Testis (tissue), 2 donors: ENCODE measurements around the gene ADD1.

ENCODE experiments used
- POLR2A ChIP-seq: fragments of 450-650 bp; IDR thresholded peaks from one replicate; pipeline ENCODE4 v1.6.1; 2017; ENCODE audit warnings: antibody characterized with exemption, mild to moderate bottlenecking, moderate library complexity
- TF ChIP-seq, protein P1 (sequence below), 3 experiments: fragments of 450-650 bp in 2 of 3; fragments of 200-600 bp in 1 of 3; sonication (generic) in 1 of 3; IDR thresholded peaks; one replicate each; pipeline ENCODE4 v1.5.1; 2016 to 2019; ENCODE audit warnings: antibody characterized with exemption in 3 of 3, mild to moderate bottlenecking in 2 of 3, moderate library complexity in 1 of 3

DNA sequence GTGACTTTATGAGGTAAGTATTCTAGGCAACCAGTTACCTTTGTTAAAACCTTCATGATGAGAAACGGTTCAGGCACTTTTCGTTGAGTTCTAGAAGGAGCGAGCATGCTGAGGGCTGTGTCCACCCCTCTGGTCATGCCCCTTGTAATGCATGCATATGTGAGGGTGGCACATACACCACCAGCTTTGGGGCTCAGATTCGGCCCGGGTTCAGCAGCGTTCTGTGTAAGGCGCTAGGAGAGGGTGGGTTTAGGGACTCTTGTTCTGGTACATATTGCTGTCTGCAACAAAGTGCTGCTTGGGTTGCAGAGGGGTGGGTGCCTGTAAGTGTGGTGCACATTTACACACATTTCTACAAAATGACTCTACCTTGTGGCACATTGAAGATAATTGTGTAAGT is 65.0 kb downstream of the ADD1 start:
- TF ChIP-seq, protein P1, sequence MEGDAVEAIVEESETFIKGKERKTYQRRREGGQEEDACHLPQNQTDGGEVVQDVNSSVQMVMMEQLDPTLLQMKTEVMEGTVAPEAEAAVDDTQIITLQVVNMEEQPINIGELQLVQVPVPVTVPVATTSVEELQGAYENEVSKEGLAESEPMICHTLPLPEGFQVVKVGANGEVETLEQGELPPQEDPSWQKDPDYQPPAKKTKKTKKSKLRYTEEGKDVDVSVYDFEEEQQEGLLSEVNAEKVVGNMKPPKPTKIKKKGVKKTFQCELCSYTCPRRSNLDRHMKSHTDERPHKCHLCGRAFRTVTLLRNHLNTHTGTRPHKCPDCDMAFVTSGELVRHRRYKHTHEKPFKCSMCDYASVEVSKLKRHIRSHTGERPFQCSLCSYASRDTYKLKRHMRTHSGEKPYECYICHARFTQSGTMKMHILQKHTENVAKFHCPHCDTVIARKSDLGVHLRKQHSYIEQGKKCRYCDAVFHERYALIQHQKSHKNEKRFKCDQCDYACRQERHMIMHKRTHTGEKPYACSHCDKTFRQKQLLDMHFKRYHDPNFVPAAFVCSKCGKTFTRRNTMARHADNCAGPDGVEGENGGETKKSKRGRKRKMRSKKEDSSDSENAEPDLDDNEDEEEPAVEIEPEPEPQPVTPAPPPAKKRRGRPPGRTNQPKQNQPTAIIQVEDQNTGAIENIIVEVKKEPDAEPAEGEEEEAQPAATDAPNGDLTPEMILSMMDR (IDR thresholded peaks at IDR 0.05), result no peak
- no peak for TF ChIP-seq POLR2A
